ENCODE measurements around the gene KIAA1671. TPM values are rescaled to one million over a fixed set of nuclear protein-coding genes. Genes with fewer than 3 reads are reported as not detected.

KIAA1671 gene
- total RNA-seq, 1 experiment from 2014 or later: 63.1 TPM

GRCh38 chr22:24942301-24942700 is 10.2 kb upstream of the KIAA1671 start:
- Mint-ChIP-seq H3K4me3 (ENCODE audit: low read depth, unreplicated experiment) (no peak overlapping the region), H3K9me3 (ENCODE audit: low read depth, unreplicated experiment) (no peaks in the 10 kb centered on the region), H3K27me3 (ENCODE audit: unreplicated experiment) (no peaks in the 10 kb centered on the region), H3K36me3 (ENCODE audit: insufficient read depth, unreplicated experiment) (no peaks in the 10 kb centered on the region), H3K27ac (ENCODE audit: unreplicated experiment) (no peak overlapping the region), H3K4me1 (ENCODE audit: low read depth, unreplicated experiment) (peaks cover 18% of the 10 kb centered on the region)
- no peak for DNase-seq
- intact Hi-C loops (cut with micrococcal nuclease; ENCODE audit: unreplicated experiment): no loop called here
- CTCF ChIA-PET: interaction anchor here (0.6 kb wide), 2 partner anchors 17 to 212 kb away, joined by 3 to 5 read pairs; no protein-coding TSS in a partner anchor
- no TSS peak for BruUV-seq (replicated peaks)
- TF ChIP-seq CTCF (IDR thresholded peaks at IDR 0.05; ENCODE audit: unreplicated experiment): no peak

GRCh38 chr22:24944217-24944937 is 8.1 kb upstream of the KIAA1671 start:
- CTCF ChIA-PET: interaction anchor here (1.0 kb wide), 1 partner anchor 105 kb away, joined by 5 read pairs; no protein-coding TSS in a partner anchor
- no peaks in the 10 kb centered on the region for H3K36me3 Mint-ChIP-seq (ENCODE audit: insufficient read depth, unreplicated experiment)
- no peaks in the 10 kb centered on the region for H3K27me3 Mint-ChIP-seq (ENCODE audit: unreplicated experiment)
- peaks cover 18% of the 10 kb centered on the region for H3K4me1 Mint-ChIP-seq (ENCODE audit: low read depth, unreplicated experiment)
- no peaks in the 10 kb centered on the region for H3K9me3 Mint-ChIP-seq (ENCODE audit: low read depth, unreplicated experiment)
- TF ChIP-seq CTCF (IDR thresholded peaks at IDR 0.05; ENCODE audit: unreplicated experiment): no peak
- intact Hi-C loops (cut with micrococcal nuclease; ENCODE audit: unreplicated experiment): no loop called here
- no peak for DNase-seq
- H3K4me3 Mint-ChIP-seq (ENCODE audit: low read depth, unreplicated experiment): no peak overlapping the region
- no peak overlapping the region for H3K27ac Mint-ChIP-seq (ENCODE audit: unreplicated experiment)
- BruUV-seq (replicated peaks): no TSS peak

- intact Hi-C loops (cut with micrococcal nuclease; ENCODE audit: unreplicated experiment): no loop called here
- Mint-ChIP-seq H3K4me1 (ENCODE audit: low read depth, unreplicated experiment) (peaks cover 27% of the 10 kb centered on the region), H3K9me3 (ENCODE audit: low read depth, unreplicated experiment) (no peaks in the 10 kb centered on the region), H3K27me3 (ENCODE audit: unreplicated experiment) (no peaks in the 10 kb centered on the region), H3K36me3 (ENCODE audit: insufficient read depth, unreplicated experiment) (no peaks in the 10 kb centered on the region), H3K27ac (ENCODE audit: unreplicated experiment) (no peak overlapping the region), H3K4me3 (ENCODE audit: low read depth, unreplicated experiment) (no peak overlapping the region)
- no TSS peak for BruUV-seq (replicated peaks)
- TF ChIP-seq CTCF (IDR thresholded peaks at IDR 0.05; ENCODE audit: unreplicated experiment): no peak
- DNase-seq: no peak
- CTCF ChIA-PET: no interaction called here
Observed at GRCh38 chr22:24945430-24945829, 7.1 kb upstream of the KIAA1671 start.

- Mint-ChIP-seq H3K4me1 (ENCODE audit: low read depth, unreplicated experiment) (peaks cover 38% of the 10 kb centered on the region), H3K36me3 (ENCODE audit: insufficient read depth, unreplicated experiment) (peaks cover 6% of the 10 kb centered on the region), H3K27me3 (ENCODE audit: unreplicated experiment) (no peaks in the 10 kb centered on the region), H3K27ac (ENCODE audit: unreplicated experiment) (no peak overlapping the region), H3K4me3 (ENCODE audit: low read depth, unreplicated experiment) (no peak overlapping the region), H3K9me3 (ENCODE audit: low read depth, unreplicated experiment) (no peaks in the 10 kb centered on the region)
- BruUV-seq (replicated peaks): no TSS peak
- intact Hi-C loops (cut with micrococcal nuclease; ENCODE audit: unreplicated experiment): no loop called here
- DNase-seq: no peak
- CTCF ChIA-PET: interaction anchor here (0.5 to 0.7 kb wide), 4 partner anchors 27 to 1654 kb away, joined by 3 to 8 read pairs (median 4); no protein-coding TSS in a partner anchor
- no peak for TF ChIP-seq CTCF (IDR thresholded peaks at IDR 0.05; ENCODE audit: unreplicated experiment)
Observed at GRCh38 chr22:24947383-24947782, 5.1 kb upstream of the KIAA1671 start.
